Measurements from ENCODE around the gene UNKL.

The UNKL gene

GRCh38 chr16:1401061-1401757, 13.3 kb downstream of the UNKL start:
- no peak for ATAC-seq
- DNase-seq = no peak

- ATAC-seq (no peak), DNase-seq (no peak)
Measured at GRCh38 chr16:1398826-1399581, 15.5 kb downstream of the UNKL start.

GRCh38 chr16:1398351-1398750, 16.2 kb downstream of the UNKL start:
- DNase-seq (no peak), ATAC-seq (no peak)

GRCh38 chr16:1397779-1398178, 16.7 kb downstream of the UNKL start:
- no peak for ATAC-seq
- no peak for DNase-seq

GRCh38 chr16:1395444-1396031, 19.0 kb downstream of the UNKL start:
- ATAC-seq (no peak), DNase-seq (no peak)

GRCh38 chr16:1394367-1394951, 20.0 kb downstream of the UNKL start:
- no peak for DNase-seq
- no peak for ATAC-seq

GRCh38 chr16:1393613-1394176, 20.8 kb downstream of the UNKL start:
- ATAC-seq = peak; percentile 36
- DNase-seq = no peak

GRCh38 chr16:1392826-1393225, 21.7 kb downstream of the UNKL start:
- ATAC-seq (no peak), DNase-seq (no peak)

GRCh38 chr16:1390239-1390779, 24.2 kb downstream of the UNKL start:
- DNase-seq = no peak
- ATAC-seq = no peak

- DNase-seq = no peak
- no peak for ATAC-seq
Measured at GRCh38 chr16:1389762-1390161, 24.7 kb downstream of the UNKL start.

GRCh38 chr16:1387331-1387730, 27.2 kb downstream of the UNKL start:
- ATAC-seq (no peak), DNase-seq (no peak)

- no peak for ATAC-seq
Measured at GRCh38 chr16:1385232-1385631, 29.3 kb downstream of the UNKL start.

GRCh38 chr16:1383556-1383955, 30.9 kb downstream of the UNKL start:
- ATAC-seq (no peak), DNase-seq (no peak)

More at GRCh38 chr16:1385232-1385631, 29.3 kb downstream of the UNKL start:
- DNase-seq = no peak

- DNase-seq (no peak), ATAC-seq (no peak)
Measured at GRCh38 chr16:1381612-1382406, 32.7 kb downstream of the UNKL start.

- DNase-seq (no peak), ATAC-seq (no peak)
Measured at GRCh38 chr16:1380195-1380594, 34.3 kb downstream of the UNKL start.

- ATAC-seq (peak; percentile 66), DNase-seq (peak; percentile 82)
Measured at GRCh38 chr16:1379304-1380076, 35.0 kb downstream of the UNKL start.

- DNase-seq = peak; percentile 79
Measured at GRCh38 chr16:1378804-1379303, 35.6 kb downstream of the UNKL start.

GRCh38 chr16:1378087-1378803, 36.3 kb downstream of the UNKL start:
- DNase-seq = no peak
- no peak for ATAC-seq

More at GRCh38 chr16:1378804-1379303, 35.6 kb downstream of the UNKL start:
- ATAC-seq = peak; percentile 66

GRCh38 chr16:1377406-1378010, 37.0 kb downstream of the UNKL start:
- DNase-seq = no peak

More at GRCh38 chr16:1377406-1378010, 37.0 kb downstream of the UNKL start:
- ATAC-seq = no peak

All from stimulated activated naive CD8-positive, alpha-beta T cell treated with anti-CD3 and anti-CD28 coated beads, Interleukin-15, Interleukin-2, amounts not matched to agents 100 U/mL and 50 U/mL, for 24 hours (primary cell).